Keratinocyte (primary cell): ENCODE measurements around the gene ADGRL3.

Source experiments
- EZH2 ChIP-seq: IDR thresholded peaks from one replicate; pipeline ENCODE4 v1.6.1; 2012; ENCODE audit warnings: inconsistent platforms, mild to moderate bottlenecking, low read length, moderate library complexity
- TF ChIP-seq, protein P1 (sequence below), 3 experiments: IDR thresholded peaks in 1 of 3; conservative IDR thresholded peaks in 1 of 3; optimal IDR thresholded peaks in 1 of 3; 2 replicates in 2 of 3; 3 replicates in 1 of 3; pipeline versions ENCODE3 to v1.5.1; 2011; ENCODE audit warnings: low read length in 3 of 3, mild to moderate bottlenecking in 3 of 3, moderate library complexity in 2 of 3, control low read depth in 1 of 3, inconsistent platforms in 1 of 3; ENCODE audit not compliant: insufficient read depth in 2 of 3; ENCODE audit errors: extremely low read depth in 1 of 3

DNA sequence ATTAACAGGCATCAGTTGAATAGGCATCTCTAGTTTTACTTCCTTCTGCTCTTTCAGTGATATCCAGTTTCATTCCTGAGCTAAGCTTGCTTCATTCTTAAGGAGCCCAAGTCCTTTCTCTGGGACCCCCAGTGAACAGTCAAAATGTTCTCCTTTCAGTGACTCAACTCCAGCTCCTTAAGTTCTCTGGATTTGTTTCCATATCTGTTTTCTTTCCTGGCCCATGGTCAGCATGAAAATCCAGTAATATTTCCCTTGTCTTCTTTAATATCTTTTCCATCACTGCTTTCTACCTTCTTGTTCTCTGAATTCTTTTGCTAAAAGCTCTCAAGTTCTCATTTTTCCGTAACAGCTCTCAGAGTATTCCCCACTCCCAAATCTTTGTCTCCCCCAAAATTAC is 25.5 kb downstream of the ADGRL3 start:
- TF ChIP-seq, protein P1, sequence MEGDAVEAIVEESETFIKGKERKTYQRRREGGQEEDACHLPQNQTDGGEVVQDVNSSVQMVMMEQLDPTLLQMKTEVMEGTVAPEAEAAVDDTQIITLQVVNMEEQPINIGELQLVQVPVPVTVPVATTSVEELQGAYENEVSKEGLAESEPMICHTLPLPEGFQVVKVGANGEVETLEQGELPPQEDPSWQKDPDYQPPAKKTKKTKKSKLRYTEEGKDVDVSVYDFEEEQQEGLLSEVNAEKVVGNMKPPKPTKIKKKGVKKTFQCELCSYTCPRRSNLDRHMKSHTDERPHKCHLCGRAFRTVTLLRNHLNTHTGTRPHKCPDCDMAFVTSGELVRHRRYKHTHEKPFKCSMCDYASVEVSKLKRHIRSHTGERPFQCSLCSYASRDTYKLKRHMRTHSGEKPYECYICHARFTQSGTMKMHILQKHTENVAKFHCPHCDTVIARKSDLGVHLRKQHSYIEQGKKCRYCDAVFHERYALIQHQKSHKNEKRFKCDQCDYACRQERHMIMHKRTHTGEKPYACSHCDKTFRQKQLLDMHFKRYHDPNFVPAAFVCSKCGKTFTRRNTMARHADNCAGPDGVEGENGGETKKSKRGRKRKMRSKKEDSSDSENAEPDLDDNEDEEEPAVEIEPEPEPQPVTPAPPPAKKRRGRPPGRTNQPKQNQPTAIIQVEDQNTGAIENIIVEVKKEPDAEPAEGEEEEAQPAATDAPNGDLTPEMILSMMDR (optimal IDR thresholded peaks at IDR 0.05 in 1 of 3, IDR thresholded peaks at IDR 0.05 in 1 of 3, conservative IDR thresholded peaks at IDR 0.05 in 1 of 3; ENCODE audit: extremely low read depth in 1 of 3, insufficient read depth in 2 of 3, low read length in 3 of 3), result no peak
- TF ChIP-seq EZH2, result no peak
